GM18520 (cell line): ENCODE data around the gene PHKG2.
A peak's percentile ranks its signal among the peaks of the same experiment; 100 is the strongest.
"Not testable (repeated sequence)": the region's sequence is repeated elsewhere in the genome, so short reads cannot be mapped to it uniquely, and the experiment has no call there.

Source experiments
- ATAC-seq: cut with Tn5 transposase; IDR thresholded peaks from one replicate; pipeline ENCODE4 v1.9.1; 2021; ENCODE audit not compliant: unreplicated experiment

The PHKG2 gene

GRCh38 chr16:30747799-30748633 lies at the start of gene PHKG2:
Gene PHKG2, plus strand, starts transcription at chr16:30748425. Its CDS starts 396 bp downstream, at chr16:30748821.
- ATAC-seq = peak; percentile 98

- ATAC-seq = peak; percentile 10
These were observed 49.2 kb upstream of the PHKG2 start, which contains the start of gene SRCAP for GRCh38 chr16:30698816-30699614. Gene SRCAP, plus strand, starts transcription at chr16:30699171. Its CDS starts 1,654 bp downstream, at chr16:30700825.

GRCh38 chr16:30699615-30700099 lies 48.6 kb upstream of the PHKG2 start:
- ATAC-seq = no peak

DNA sequence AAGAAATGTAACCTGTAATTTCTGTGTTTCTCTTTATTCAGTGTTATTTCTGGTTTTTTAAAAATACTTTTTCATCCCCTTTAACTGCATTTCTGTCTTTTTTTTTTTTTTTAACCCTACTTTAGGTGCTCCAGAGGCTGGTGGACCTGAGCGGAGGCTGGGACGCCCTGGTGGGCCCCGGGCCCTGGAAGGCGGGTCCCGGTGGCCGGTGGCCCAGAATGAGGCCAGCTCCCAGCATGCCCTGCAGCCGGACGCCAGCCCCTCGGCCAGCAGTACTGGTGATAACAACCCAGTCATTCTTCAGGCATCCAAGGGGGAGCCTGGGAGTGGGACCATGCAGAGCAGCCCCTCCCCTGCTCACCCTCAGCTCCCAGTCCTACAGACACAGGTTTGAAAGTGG lies 47.7 kb upstream of the PHKG2 start:
- ATAC-seq = no peak

GRCh38 chr16:30700971-30701370 lies 47.3 kb upstream of the PHKG2 start:
- no peak for ATAC-seq

- ATAC-seq = not testable (repeated sequence)
These were observed 45.2 kb upstream of the PHKG2 start for GRCh38 chr16:30703071-30703470.

GRCh38 chr16:30703971-30704370 lies 44.3 kb upstream of the PHKG2 start:
- ATAC-seq = no peak

- ATAC-seq = no peak
These were observed 42.2 kb upstream of the PHKG2 start for GRCh38 chr16:30706046-30706445.

DNA sequence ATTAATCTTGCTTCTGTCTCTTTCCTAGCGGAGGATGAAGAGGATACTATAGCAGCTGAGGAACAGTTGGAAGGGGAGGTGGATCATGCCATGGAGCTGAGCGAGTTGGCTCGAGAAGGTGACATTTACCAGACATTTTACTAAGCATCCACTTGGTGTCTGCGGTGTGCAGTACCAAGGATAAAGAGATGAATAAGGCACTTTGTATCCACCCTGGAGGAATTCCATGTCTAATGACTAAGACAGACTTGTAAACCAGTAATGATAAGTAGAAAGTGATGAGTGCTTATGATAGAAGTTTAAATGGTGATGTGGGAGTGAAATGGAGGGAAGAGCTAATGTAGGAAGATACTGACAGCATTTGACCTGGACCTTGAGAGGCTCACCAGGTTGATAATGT lies 37.3 kb upstream of the PHKG2 start:
- ATAC-seq = no peak

GRCh38 chr16:30711712-30712111 lies 36.5 kb upstream of the PHKG2 start:
- no peak for ATAC-seq

DNA sequence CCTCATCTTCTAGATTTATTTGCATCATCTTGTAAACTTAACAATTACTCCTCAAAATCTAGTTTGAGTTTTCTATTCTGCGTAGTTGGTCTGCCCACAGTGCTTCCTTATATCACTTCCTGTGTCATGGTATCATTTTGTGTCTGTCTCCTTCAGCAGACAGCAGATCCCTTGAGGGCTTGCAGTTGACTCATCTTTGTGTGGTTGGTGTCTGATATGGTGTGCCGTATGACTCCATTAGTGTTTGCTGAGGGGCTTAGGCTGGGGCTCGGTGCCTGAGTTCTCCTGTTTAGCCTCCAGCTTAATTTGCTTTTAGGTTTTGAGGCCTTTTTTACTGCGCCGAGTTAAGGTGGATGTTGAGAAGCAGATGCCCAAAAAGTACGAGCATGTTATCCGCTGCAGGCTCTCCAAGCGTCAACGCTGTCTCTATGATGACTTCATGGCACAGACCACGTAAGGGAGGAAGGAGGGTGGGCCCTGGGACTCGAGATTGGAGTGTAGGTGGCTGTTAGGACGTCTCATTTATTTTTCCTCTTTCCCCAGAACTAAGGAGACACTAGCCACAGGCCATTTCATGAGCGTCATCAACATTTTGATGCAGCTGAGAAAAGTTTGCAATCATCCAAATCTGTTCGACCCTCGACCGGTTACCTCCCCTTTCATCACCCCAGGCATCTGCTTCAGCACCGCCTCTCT lies 32.3 kb upstream of the PHKG2 start:
- ATAC-seq = no peak

DNA sequence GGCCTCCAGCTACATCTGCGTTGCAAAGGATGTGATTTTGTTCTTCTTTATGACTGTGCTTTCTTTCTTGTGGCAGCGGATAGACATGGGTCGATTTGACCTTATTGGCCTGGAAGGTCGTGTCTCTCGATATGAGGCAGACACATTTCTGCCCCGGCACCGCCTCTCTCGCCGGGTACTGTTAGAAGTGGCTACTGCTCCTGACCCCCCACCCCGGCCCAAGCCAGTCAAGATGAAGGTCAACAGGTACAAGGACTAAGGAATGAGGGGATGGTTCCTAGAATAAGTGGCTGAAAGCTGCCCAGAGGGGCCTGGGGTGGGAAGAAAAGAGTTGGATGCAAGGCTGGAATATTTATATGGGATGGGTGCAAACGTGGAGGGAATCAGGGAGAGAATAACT lies 28.1 kb upstream of the PHKG2 start:
- ATAC-seq = no peak

GRCh38 chr16:30720694-30721093 lies 27.5 kb upstream of the PHKG2 start:
- ATAC-seq = no peak

DNA sequence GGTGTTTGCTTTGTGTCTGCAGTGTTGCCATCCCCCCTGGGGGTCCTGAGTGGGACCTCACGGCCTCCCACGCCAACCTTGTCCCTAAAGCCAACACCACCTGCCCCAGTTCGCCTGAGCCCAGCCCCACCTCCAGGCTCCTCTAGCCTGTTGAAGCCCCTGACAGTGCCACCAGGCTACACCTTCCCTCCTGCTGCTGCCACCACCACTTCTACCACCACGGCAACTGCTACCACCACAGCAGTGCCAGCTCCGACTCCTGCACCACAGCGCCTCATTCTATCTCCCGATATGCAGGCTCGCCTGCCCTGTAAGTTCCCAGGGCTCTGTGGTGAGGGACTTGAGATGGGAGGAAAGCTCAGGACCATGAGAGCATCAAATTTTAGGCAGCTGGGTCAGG lies 27.1 kb upstream of the PHKG2 start:
- ATAC-seq = no peak

- ATAC-seq = no peak
These were observed 26.6 kb upstream of the PHKG2 start for GRCh38 chr16:30721606-30722005.

- no peak for ATAC-seq
These were observed 25.8 kb upstream of the PHKG2 start for GRCh38 chr16:30722443-30722842.

DNA sequence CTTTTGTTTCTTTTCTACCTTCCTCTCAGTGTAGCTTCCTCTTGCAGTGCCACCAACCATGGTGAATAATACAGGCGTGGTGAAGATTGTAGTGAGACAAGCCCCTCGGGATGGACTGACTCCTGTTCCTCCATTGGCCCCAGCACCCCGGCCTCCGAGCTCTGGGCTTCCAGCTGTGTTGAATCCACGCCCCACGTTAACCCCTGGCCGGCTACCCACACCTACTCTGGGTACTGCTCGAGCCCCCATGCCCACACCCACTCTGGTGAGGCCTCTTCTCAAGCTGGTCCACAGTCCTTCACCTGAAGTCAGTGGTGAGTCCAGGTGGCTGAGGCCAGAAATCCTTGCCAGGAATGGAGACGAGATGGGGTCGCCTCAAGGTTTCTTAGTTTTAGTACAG lies 25.3 kb upstream of the PHKG2 start:
- no peak for ATAC-seq

DNA sequence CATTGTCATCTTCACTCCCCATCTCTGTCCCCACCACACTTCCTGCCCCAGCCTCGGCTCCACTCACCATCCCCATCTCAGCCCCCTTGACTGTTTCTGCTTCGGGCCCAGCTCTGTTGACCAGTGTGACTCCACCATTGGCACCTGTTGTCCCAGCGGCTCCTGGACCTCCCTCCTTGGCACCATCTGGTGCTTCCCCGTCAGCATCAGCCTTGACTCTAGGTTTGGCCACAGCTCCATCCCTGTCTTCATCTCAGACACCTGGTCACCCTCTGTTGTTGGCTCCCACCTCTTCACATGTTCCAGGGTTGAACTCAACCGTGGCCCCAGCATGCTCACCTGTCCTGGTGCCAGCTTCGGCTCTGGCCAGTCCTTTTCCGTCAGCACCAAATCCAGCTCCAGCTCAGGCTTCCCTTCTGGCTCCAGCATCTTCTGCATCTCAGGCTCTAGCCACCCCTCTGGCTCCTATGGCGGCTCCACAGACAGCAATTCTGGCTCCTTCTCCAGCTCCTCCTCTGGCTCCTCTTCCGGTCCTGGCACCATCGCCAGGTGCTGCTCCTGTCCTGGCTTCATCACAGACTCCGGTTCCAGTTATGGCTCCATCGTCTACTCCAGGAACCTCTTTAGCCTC lies 24.4 kb upstream of the PHKG2 start:
- no peak for ATAC-seq

DNA sequence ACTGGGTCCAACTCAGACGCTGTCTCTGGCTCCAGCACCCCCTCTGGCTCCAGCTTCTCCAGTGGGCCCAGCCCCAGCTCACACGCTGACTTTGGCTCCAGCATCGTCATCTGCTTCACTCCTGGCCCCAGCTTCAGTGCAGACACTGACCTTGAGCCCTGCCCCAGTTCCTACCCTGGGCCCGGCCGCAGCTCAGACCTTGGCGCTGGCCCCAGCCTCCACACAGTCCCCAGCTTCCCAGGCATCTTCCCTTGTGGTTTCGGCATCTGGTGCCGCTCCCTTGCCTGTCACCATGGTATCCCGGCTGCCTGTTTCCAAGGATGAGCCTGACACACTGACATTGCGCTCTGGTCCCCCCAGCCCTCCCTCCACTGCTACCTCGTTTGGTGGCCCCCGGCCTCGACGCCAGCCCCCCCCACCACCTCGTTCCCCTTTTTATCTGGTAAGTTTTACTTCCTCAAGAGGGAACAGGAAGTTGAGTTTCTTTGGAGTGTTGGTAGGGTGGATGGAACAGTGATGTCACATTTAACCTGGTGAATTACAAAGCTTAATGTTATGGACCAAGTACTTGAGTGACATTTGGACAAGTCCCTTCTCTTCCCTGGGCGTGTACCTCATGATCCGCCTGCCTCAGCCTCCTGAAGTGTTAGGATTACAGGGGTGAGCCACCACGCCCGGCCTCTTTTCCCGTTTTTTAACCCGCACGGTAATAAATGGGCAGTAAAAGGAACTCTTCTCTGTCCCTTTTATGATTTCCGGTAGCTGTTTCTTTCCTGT lies 23.4 kb upstream of the PHKG2 start:
- no peak for ATAC-seq

DNA sequence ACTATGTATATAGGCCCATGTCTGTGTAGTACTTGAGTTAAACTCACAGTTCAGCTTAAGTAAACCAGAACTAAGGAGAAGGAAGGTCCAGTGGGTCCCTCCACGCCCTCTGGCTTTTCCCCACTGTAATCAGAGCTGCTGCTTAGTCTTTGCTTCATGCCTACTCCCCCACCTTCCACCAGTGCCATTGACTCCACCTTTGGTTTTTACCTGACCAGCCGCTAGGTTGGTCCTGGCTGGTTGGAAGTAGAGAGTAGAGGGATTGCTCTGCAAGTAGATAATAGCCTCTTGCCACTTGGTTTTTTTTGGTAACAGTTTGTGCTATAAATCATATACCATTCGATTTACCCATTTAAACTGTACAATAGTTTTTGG lies 22.8 kb upstream of the PHKG2 start:
- no peak for ATAC-seq
